Fibroblast of lung (primary cell): ENCODE data around the gene GLYATL3. TPM values are rescaled to one million over a fixed set of nuclear protein-coding genes. Genes with fewer than 3 reads are reported as not detected.

Experiments used
- DNase-seq, 2 donors: peaks; one replicate each; pipeline versions ENCODE4 v3.0.0 to v3.0.0-alpha.2; 2010; ENCODE audit warnings: low read depth in 2 of 2
- H2AFZ ChIP-seq: 2 replicates; pipeline ENCODE4 v1.5.1; 2012; ENCODE audit warnings: low read length, control low read depth, inconsistent platforms
- H3K27ac ChIP-seq: 2 replicates; pipeline ENCODE4 v1.5.1; 2011; ENCODE audit warnings: low read length, control low read depth; ENCODE audit not compliant: insufficient read depth
- H3K27me3 ChIP-seq: 2 replicates; pipeline ENCODE4 v1.5.1; 2011; ENCODE audit warnings: mild to moderate bottlenecking, low read length; ENCODE audit not compliant: control insufficient read depth, insufficient read depth
- H3K36me3 ChIP-seq: 2 replicates; pipeline ENCODE4 v1.5.1; 2011; ENCODE audit warnings: low read length; ENCODE audit not compliant: control insufficient read depth, insufficient read depth
- H3K4me1 ChIP-seq: 2 replicates; pipeline ENCODE4 v1.5.1; 2011; ENCODE audit warnings: low read length; ENCODE audit not compliant: control insufficient read depth, insufficient read depth; ENCODE audit errors: extremely low read depth
- H3K4me2 ChIP-seq: 2 replicates; pipeline ENCODE4 v1.5.1; 2011; ENCODE audit warnings: low read length, control low read depth; ENCODE audit not compliant: insufficient read depth; ENCODE audit errors: extremely low read depth
- H3K4me3 ChIP-seq, 4 experiments: fragments of 200-600 bp in 1 of 4; sonication (generic) in 1 of 4; replicated peaks in 1 of 4; 2 replicates each; pipeline ENCODE4 v1.5.1; 2011 to 2016; ENCODE audit warnings: low read length in 4 of 4, low read depth in 3 of 4, mild to moderate bottlenecking in 3 of 4, control low read depth in 2 of 4, inconsistent platforms in 1 of 4, mixed read lengths in 1 of 4; ENCODE audit not compliant: insufficient read depth in 1 of 4; ENCODE audit errors: control extremely low read depth in 1 of 4
- H3K79me2 ChIP-seq: 2 replicates; pipeline ENCODE4 v1.5.1; 2012; ENCODE audit warnings: mild to moderate bottlenecking, low read length, inconsistent platforms; ENCODE audit not compliant: control insufficient read depth, insufficient read depth
- H3K9ac ChIP-seq: 2 replicates; pipeline ENCODE4 v1.5.1; 2011; ENCODE audit warnings: mild to moderate bottlenecking, low read length, control low read depth; ENCODE audit not compliant: insufficient read depth
- H3K9me3 ChIP-seq: 2 replicates; pipeline ENCODE4 v1.5.1; 2012; ENCODE audit warnings: low read depth, low read length; ENCODE audit not compliant: control insufficient read depth, insufficient read depth
- H4K20me1 ChIP-seq: 2 replicates; pipeline ENCODE4 v1.5.1; 2011; ENCODE audit warnings: low read length; ENCODE audit not compliant: control insufficient read depth, insufficient read depth; ENCODE audit errors: extremely low read depth
- EZH2 ChIP-seq: IDR thresholded peaks from 2 replicates; pipeline ENCODE4 v1.5.1; 2012; ENCODE audit warnings: low read length, control low read depth, mild to moderate bottlenecking; ENCODE audit errors: missing control alignments
- polyA plus RNA-seq, 2 donors: library from polyadenylated mRNA; depleted of rRNA in 1 of 2; stranded (reverse) in 1 of 2; unstranded in 1 of 2; fragments of >200 nt; gene quantifications; 2 replicates each; pipeline ENCODE4 v1.2.1, GENCODE V29; 2011 to 2012; ENCODE audit warnings: missing spikeins in 1 of 2
- total RNA-seq: library from RNA; depleted of rRNA; stranded (reverse); fragments of >200 nt; gene quantifications from 2 replicates; pipeline ENCODE4 v1.2.1, GENCODE V29; 2014
- TF ChIP-seq, protein P1 (sequence below), 2 donors: IDR thresholded peaks in 1 of 2; conservative IDR thresholded peaks in 1 of 2; 1 replicate in 1 of 2; 2 replicates in 1 of 2; pipeline ENCODE4 v1.5.1; 2011 to 2012; ENCODE audit warnings: low read length in 2 of 2, control low read depth in 1 of 2, inconsistent platforms in 1 of 2, low read depth in 1 of 2, mild to moderate bottlenecking in 1 of 2

The GLYATL3 gene
- total and polyA plus RNA-seq, 2 donors (not counting 1 experiment from before 2014, with no cell fraction given): not detected

DNA sequence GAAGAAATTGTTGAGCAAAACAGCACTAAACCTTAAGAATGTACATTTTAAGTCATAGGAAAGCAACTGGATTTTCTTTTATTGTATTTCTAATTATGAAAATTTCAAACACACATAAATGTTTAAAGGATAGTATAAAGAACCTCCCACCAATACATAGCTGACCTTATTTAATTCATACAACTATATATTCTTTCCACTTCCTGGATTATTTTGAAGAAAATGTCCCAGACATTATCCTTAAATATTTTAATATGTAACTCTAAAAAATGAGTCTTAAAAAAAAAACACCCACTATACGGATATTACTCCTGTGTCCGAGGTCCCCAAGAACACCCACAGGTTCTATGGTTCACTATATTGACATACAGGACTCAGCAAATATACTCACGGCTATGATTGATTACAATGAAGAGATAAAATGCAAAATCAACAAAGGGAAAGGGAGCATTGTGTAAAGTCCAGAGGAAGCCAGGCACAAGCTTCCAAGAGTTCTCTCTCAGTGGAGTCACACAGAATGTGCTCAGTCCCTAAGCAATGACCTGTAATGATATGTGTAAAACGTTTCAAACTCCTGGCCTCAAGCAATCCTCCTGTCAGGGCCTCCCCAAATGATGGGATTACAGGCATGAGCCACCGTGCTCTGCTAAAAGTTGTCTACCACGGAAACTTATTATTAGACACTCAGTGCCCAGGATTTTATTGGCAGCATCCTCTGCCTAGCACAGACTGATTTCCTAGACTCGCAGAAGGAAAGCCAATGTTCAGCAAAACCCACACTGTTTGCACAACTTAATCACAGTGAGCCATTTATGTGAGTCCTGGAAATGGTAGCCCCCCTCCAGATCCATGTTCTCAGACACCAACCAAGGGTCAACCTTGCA is 23.2 kb downstream of the GLYATL3 start:
- no peak overlapping the region for H3K27ac ChIP-seq
- no peak overlapping the region for H2AFZ ChIP-seq
- no peaks in the 10 kb centered on the region for H3K9me3 ChIP-seq
- no peak for TF ChIP-seq EZH2
- TF ChIP-seq, protein P1, sequence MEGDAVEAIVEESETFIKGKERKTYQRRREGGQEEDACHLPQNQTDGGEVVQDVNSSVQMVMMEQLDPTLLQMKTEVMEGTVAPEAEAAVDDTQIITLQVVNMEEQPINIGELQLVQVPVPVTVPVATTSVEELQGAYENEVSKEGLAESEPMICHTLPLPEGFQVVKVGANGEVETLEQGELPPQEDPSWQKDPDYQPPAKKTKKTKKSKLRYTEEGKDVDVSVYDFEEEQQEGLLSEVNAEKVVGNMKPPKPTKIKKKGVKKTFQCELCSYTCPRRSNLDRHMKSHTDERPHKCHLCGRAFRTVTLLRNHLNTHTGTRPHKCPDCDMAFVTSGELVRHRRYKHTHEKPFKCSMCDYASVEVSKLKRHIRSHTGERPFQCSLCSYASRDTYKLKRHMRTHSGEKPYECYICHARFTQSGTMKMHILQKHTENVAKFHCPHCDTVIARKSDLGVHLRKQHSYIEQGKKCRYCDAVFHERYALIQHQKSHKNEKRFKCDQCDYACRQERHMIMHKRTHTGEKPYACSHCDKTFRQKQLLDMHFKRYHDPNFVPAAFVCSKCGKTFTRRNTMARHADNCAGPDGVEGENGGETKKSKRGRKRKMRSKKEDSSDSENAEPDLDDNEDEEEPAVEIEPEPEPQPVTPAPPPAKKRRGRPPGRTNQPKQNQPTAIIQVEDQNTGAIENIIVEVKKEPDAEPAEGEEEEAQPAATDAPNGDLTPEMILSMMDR (conservative IDR thresholded peaks at IDR 0.05 in 1 of 2, IDR thresholded peaks at IDR 0.05 in 1 of 2; ENCODE audit: low read depth in 1 of 2, low read length in 2 of 2): no peak
- no peaks in the 10 kb centered on the region for H3K27me3 ChIP-seq
- H3K36me3 ChIP-seq: no peaks in the 10 kb centered on the region
- no peaks in the 10 kb centered on the region for H3K79me2 ChIP-seq
- no peak overlapping the region for H3K4me2 ChIP-seq
- H4K20me1 ChIP-seq: no peaks in the 10 kb centered on the region
- no peak overlapping the region for H3K9ac ChIP-seq
- H3K4me1 ChIP-seq: no peaks in the 10 kb centered on the region
- no peak for DNase-seq
- no peak overlapping the region for H3K4me3 ChIP-seq

GRCh38 chr6:49523901-49524300 is 24.2 kb downstream of the GLYATL3 start:
- no peaks in the 10 kb centered on the region for H3K9me3 ChIP-seq
- TF ChIP-seq, protein P1 (conservative IDR thresholded peaks at IDR 0.05 in 1 of 2, IDR thresholded peaks at IDR 0.05 in 1 of 2; ENCODE audit: low read depth in 1 of 2, low read length in 2 of 2): no peak
- no peak for TF ChIP-seq EZH2
- no peak for DNase-seq
- no peaks in the 10 kb centered on the region for H3K36me3 ChIP-seq
- H4K20me1 ChIP-seq: no peaks in the 10 kb centered on the region
- no peak overlapping the region for H2AFZ ChIP-seq
- no peaks in the 10 kb centered on the region for H3K79me2 ChIP-seq
- no peaks in the 10 kb centered on the region for H3K27me3 ChIP-seq
- H3K27ac ChIP-seq: no peak overlapping the region
- no peak overlapping the region for H3K4me3 ChIP-seq
- H3K9ac ChIP-seq: no peak overlapping the region
- no peaks in the 10 kb centered on the region for H3K4me1 ChIP-seq
- H3K4me2 ChIP-seq: no peak overlapping the region

- Histone ChIP-seq H4K20me1 (no peaks in the 10 kb centered on the region), H3K79me2 (no peaks in the 10 kb centered on the region), H3K9ac (no peak overlapping the region), H3K9me3 (no peaks in the 10 kb centered on the region), H3K4me1 (no peaks in the 10 kb centered on the region), H3K36me3 (no peaks in the 10 kb centered on the region), H3K27ac (no peak overlapping the region), H3K27me3 (no peaks in the 10 kb centered on the region), H3K4me3 (no peak overlapping the region), H2AFZ (no peak overlapping the region), H3K4me2 (no peak overlapping the region)
- TF ChIP-seq, protein P1 (conservative IDR thresholded peaks at IDR 0.05 in 1 of 2, IDR thresholded peaks at IDR 0.05 in 1 of 2; ENCODE audit: low read depth in 1 of 2, low read length in 2 of 2): no peak
- no peak for TF ChIP-seq EZH2
- no peak for DNase-seq
Observed at GRCh38 chr6:49524541-49524940, 24.8 kb downstream of the GLYATL3 start.
